NCI-H345 (cell line): Measurements from ENCODE around the gene MICAL3.

ENCODE experiments used
- DNase-seq: peaks from one replicate; lab custom pipeline; 2025; lab: John Stamatoyannopoulos, UW

Gene MICAL3

GRCh38 chr22:17867160-17867785 is 157.1 kb downstream of the MICAL3 start:
- DNase-seq = no peak

- DNase-seq = no peak
Observed at GRCh38 chr22:17866621-17867020, 157.7 kb downstream of the MICAL3 start.

DNA sequence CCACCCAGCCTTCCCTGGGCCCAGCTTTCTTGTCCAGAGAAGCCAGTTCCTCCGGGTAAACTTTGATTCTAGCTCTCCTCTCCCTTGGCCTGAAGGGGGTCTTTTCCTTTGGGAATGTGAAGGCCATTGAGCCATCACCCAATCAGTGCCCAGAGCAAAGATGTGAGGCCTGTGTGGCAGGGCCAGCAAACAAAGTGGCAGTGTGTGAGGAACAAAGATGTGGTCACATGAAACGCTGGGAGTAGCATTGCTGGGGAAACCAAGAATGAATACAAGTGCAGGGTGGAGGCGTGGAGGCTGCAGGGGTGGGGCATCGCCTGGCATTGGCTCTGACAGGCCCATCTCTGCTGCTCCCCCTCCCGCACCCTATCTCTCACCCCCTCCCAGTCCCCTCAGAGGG is 158.2 kb downstream of the MICAL3 start:
- DNase-seq = no peak

- no peak for DNase-seq
Observed at GRCh38 chr22:17865183-17866055, 158.9 kb downstream of the MICAL3 start.

DNA sequence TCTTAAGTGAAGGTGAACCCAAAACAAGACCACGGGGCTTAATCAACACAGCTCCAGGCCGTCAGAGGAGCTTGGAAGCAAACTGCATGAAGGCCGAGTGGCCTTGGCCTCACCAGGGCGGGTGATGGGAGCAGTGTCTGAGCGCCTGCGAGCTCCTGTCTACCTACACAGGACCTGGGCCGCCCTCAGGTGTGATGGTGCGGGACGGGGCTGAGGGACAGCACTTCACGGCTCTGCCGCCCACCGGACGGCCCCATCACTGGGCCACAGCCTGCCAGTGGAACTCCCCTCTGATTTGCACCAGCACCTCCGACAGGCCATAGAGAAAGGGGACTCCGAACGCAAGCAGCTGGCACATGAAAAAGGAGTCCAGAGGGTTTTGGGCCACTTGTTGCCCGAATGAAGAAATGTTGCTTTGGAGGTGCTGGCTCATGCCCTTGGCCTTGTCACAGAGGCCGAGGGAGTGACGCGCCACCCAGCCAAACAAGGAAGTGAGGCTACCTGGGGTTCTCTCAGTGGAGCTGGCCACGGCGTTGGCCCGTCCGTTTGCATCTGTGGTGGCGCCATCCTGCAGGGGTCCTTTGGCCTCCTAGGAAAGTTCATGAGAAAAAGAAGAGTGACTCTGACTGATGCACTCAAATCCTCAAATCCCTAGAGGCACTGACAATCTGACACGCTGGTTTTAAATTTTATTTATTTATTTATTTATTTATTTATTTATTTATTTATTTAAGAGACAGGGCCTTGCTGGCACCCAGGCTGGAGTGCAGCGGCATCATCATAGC is 159.8 kb downstream of the MICAL3 start:
- no peak for DNase-seq

- no peak for DNase-seq
Observed at GRCh38 chr22:17862646-17863181, 161.6 kb downstream of the MICAL3 start.

DNA sequence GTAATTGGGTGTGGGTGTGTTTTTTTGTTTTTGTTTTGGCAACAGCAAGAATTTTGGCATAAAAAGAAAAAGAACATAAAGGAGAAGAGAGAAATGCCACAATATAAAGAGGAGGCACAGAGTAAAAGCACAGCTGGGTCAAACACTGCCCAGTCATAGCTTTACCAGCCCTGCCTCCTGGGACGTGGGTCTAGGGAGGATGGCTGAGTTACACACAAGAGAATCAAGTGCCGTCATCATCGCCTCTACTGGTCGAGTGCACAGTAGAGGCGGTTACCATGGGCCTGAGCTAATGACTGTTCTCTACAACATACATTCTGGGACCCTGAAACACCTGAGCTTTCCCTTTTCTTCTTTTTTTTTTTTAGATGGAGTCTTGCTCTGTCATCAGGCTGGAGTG is 162.5 kb downstream of the MICAL3 start:
- DNase-seq = no peak

DNA sequence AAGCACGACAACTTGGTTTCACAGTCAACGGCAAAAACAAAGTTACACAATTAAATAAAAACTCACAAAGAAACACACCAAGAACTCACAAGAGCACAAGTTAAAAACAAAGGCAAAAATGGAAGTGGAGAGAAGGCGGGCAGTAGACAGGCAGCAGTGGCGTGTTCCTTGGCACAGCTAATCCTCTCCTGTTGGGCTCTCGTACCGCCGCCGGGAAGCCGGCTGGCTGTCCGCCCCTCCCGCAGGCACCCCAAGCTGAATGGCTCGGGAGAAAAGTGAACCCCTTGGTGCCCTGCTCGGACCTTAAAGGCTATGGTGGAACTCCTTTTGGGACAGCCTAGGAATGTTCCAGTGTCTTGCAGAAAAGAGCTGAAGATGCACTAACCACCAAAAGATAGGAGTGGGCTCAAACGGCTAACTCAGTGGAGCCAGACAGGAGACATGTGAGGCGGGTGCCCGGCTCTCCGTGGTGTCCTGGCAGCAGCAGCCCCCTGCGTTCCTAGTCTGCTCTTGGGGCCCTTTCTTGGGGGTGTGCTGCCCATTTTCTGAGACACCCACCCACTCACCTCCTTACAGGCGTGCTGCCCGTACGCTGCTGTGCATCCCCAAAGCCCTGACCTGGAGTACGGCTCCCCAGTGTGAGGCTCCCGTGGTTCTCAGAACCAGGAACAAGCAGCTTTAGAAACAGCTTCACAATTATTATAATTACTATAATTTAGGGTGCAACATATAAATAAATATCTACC is 164.0 kb downstream of the MICAL3 start:
- no peak for DNase-seq

- DNase-seq = no peak
Observed at GRCh38 chr22:17858033-17858432, 166.3 kb downstream of the MICAL3 start.

- no peak for DNase-seq
Observed at GRCh38 chr22:17855572-17856290, 168.6 kb downstream of the MICAL3 start.

- peak; percentile 75 for DNase-seq
Observed at GRCh38 chr22:17853073-17853472, 171.3 kb downstream of the MICAL3 start.

- DNase-seq = no peak
Observed at GRCh38 chr22:17851759-17852158, 172.6 kb downstream of the MICAL3 start.

- DNase-seq = peak; percentile 79
Observed at GRCh38 chr22:17847360-17848078, 176.8 kb downstream of the MICAL3 start.

- no peak for DNase-seq
Observed at GRCh38 chr22:17846326-17846992, 177.9 kb downstream of the MICAL3 start.

GRCh38 chr22:17845790-17846189 is 178.6 kb downstream of the MICAL3 start:
- DNase-seq = no peak

DNA sequence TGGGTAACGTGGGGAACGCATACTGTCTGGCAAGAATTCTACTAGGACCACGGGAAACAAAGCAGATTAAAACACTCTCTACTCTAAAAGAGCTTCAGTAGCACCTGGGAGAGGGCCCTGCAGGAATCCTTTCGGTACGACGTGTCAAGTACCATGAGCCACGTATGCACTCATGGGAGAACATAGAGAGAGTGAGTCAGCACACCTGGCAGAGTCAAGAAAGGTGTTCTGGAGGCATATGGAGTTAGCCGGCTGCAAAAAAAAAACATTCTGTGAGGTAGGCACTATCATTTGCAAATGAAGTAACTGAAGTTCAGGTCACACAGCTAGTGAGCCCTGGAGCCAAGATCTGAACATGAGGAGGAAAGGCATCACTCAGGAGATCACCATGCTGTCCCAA is 179.0 kb downstream of the MICAL3 start:
- peak; percentile 80 for DNase-seq

GRCh38 chr22:17844150-17844549 is 180.2 kb downstream of the MICAL3 start:
- DNase-seq = no peak

- DNase-seq = no peak
Observed at GRCh38 chr22:17842386-17842785, 182.0 kb downstream of the MICAL3 start.

GRCh38 chr22:17841836-17842235 is 182.5 kb downstream of the MICAL3 start:
- DNase-seq = no peak
